ENCODE results near the gene NMRAL1. TPM values are rescaled to one million over a fixed set of nuclear protein-coding genes. Genes with fewer than 3 reads are reported as not detected.
A peak's percentile ranks its signal among the peaks of the same experiment; 100 is the strongest.

Gene NMRAL1
- total and polyA plus RNA-seq, 2 donors (not counting 1 experiment from before 2014, with no cell fraction given) = 48.6 to 68.8 TPM

- H3K79me2 ChIP-seq (ENCODE audit: control insufficient read depth, insufficient read depth, low read length) = peaks cover 86% of the 10 kb centered on the region
- H3K27me3 ChIP-seq (replicated peaks in 1 of 4; ENCODE audit: control extremely low read depth in 1 of 4, control insufficient read depth in 3 of 4, insufficient read depth in 4 of 4, low read length in 3 of 4) = no peaks in the 10 kb centered on the region
- ATAC-seq (ENCODE audit: low read depth) (no peak), DNase-seq (no peak)
- Mint-ChIP-seq H3K27ac (no peak overlapping the region), H3K4me1 (peaks cover 13% of the 10 kb centered on the region), H3K9me3 (ENCODE audit: insufficient read depth) (no peaks in the 10 kb centered on the region), H3K4me3 (no peak overlapping the region), H3K27me3 (no peaks in the 10 kb centered on the region)
- intact Hi-C loops (cut with micrococcal nuclease) = no loop called here
- no CpG with 5 or more reads among the region's 2 CpGs for WGBS (ENCODE audit: insufficient coverage)
- POLR2A ChIA-PET = no interaction called here
- H3K4me3 ChIP-seq (ENCODE audit: control extremely low read depth in 1 of 5, extremely low read depth in 1 of 5, insufficient read depth in 1 of 5, low read depth in 2 of 5, low read length in 4 of 5) = no peak overlapping the region
- H3K4me2 ChIP-seq (replicated peaks; ENCODE audit: low read depth, low read length, poor library complexity, severe bottlenecking) = no peak overlapping the region
- CTCF ChIA-PET = interaction anchor here (0.7 kb wide), 1 partner anchor 9 kb away, joined by 3 read pairs; no protein-coding TSS in a partner anchor
- TF ChIP-seq EZH2 (IDR thresholded peaks at IDR 0.05; ENCODE audit: borderline replicate concordance, insufficient read depth, low read depth, low read length, poor library complexity, severe bottlenecking) (no peak), CTCF (IDR thresholded peaks at IDR 0.05) (no peak)
- no peak overlapping the region for H2AFZ ChIP-seq (ENCODE audit: insufficient read depth, low read depth, low read length, poor library complexity, severe bottlenecking)
- H3K36me3 ChIP-seq (replicated peaks in 1 of 2; ENCODE audit: control extremely low read depth in 1 of 2, control insufficient read depth in 1 of 2, extremely low read depth in 1 of 2, insufficient read depth in 2 of 2, low read length in 1 of 2) = peaks cover 1 to 33% of the 10 kb centered on the region in 2 experiments
- H3K27ac ChIP-seq (ENCODE audit: low read length in 2 of 2) = no peak overlapping the region
- no peaks in the 10 kb centered on the region for H3K9me3 ChIP-seq (ENCODE audit: control extremely low read depth in 1 of 3, control insufficient read depth in 2 of 3, insufficient read depth in 1 of 3, low read length in 2 of 3)
- H3K4me1 ChIP-seq (ENCODE audit: control insufficient read depth in 2 of 2, insufficient read depth in 2 of 2, low read length in 2 of 2) = peaks cover 0 to 4% of the 10 kb centered on the region in 2 donors
- no peak overlapping the region for H3K9ac ChIP-seq (ENCODE audit: low read length)
- H4K20me1 ChIP-seq (ENCODE audit: control insufficient read depth, insufficient read depth, low read length, poor library complexity, severe bottlenecking) = peaks cover 10% of the 10 kb centered on the region
Observed at GRCh38 chr16:4495766-4496165, 21.3 kb upstream of the NMRAL1 start.

GRCh38 chr16:4494746-4495490, 20.5 kb upstream of the NMRAL1 start:
- Histone ChIP-seq H3K4me1 (ENCODE audit: control insufficient read depth in 2 of 2, insufficient read depth in 2 of 2, low read length in 2 of 2) (peaks cover 0 to 4% of the 10 kb centered on the region in 2 donors), H3K4me3 (ENCODE audit: control extremely low read depth in 1 of 5, extremely low read depth in 1 of 5, insufficient read depth in 1 of 5, low read depth in 2 of 5, low read length in 4 of 5) (no peak overlapping the region), H2AFZ (ENCODE audit: insufficient read depth, low read depth, low read length, poor library complexity, severe bottlenecking) (no peak overlapping the region), H3K4me2 (replicated peaks; ENCODE audit: low read depth, low read length, poor library complexity, severe bottlenecking) (no peak overlapping the region), H3K9me3 (ENCODE audit: control extremely low read depth in 1 of 3, control insufficient read depth in 2 of 3, insufficient read depth in 1 of 3, low read length in 2 of 3) (no peaks in the 10 kb centered on the region), H3K27ac (ENCODE audit: low read length in 2 of 2) (peak overlapping the region in 1 of 2 donors; percentile 12), H3K9ac (ENCODE audit: low read length) (no peak overlapping the region), H3K79me2 (ENCODE audit: control insufficient read depth, insufficient read depth, low read length) (peaks cover 86% of the 10 kb centered on the region), H3K27me3 (replicated peaks in 1 of 4; ENCODE audit: control extremely low read depth in 1 of 4, control insufficient read depth in 3 of 4, insufficient read depth in 4 of 4, low read length in 3 of 4) (no peaks in the 10 kb centered on the region), H4K20me1 (ENCODE audit: control insufficient read depth, insufficient read depth, low read length, poor library complexity, severe bottlenecking) (peaks cover 10% of the 10 kb centered on the region), H3K36me3 (replicated peaks in 1 of 2; ENCODE audit: control extremely low read depth in 1 of 2, control insufficient read depth in 1 of 2, extremely low read depth in 1 of 2, insufficient read depth in 2 of 2, low read length in 1 of 2) (peaks cover 1 to 40% of the 10 kb centered on the region in 2 experiments)
- CTCF ChIA-PET = interaction anchor here (1.0 kb wide), 1 partner anchor 54 kb away, joined by 3 read pairs; no protein-coding TSS in a partner anchor
- intact Hi-C loops (cut with micrococcal nuclease) = no loop called here
- H3K4me1 Mint-ChIP-seq = peaks cover 11% of the 10 kb centered on the region
- ATAC-seq (ENCODE audit: low read depth) (no peak), DNase-seq (no peak)
- TF ChIP-seq EZH2 (IDR thresholded peaks at IDR 0.05; ENCODE audit: borderline replicate concordance, insufficient read depth, low read depth, low read length, poor library complexity, severe bottlenecking) (no peak), CTCF (IDR thresholded peaks at IDR 0.05) (no peak)
- WGBS (ENCODE audit: insufficient coverage) = 100% methylated on average over 1 of the region's 6 CpGs
- no peaks in the 10 kb centered on the region for H3K9me3 Mint-ChIP-seq (ENCODE audit: insufficient read depth)
- POLR2A ChIA-PET = interaction anchor here (0.6 to 0.7 kb wide), 2 partner anchors 10 to 81 kb away, joined by 4 to 5 read pairs; no protein-coding TSS in a partner anchor
- no peak overlapping the region for H3K27ac Mint-ChIP-seq
- H3K27me3 Mint-ChIP-seq = no peaks in the 10 kb centered on the region
- H3K4me3 Mint-ChIP-seq = no peak overlapping the region

All from B cell (primary cell).